NCI-H2196 treated with DMSO at 0.1 percent for 48 hours (cell line): ENCODE measurements around the gene KNOP1.
"Not testable (repeated sequence)": the region's sequence is repeated elsewhere in the genome, so short reads cannot be mapped to it uniquely, and the experiment has no call there.

Experiments used
- DNase-seq: peaks from one replicate; lab custom pipeline; 2025; ENCODE audit not compliant: unreplicated experiment; lab: John Stamatoyannopoulos, UW

KNOP1 gene

GRCh38 chr16:19743816-19744159 lies 25.8 kb upstream of the KNOP1 start:
- DNase-seq = no peak

- DNase-seq = no peak
Observed at GRCh38 chr16:19741354-19741753, 23.3 kb upstream of the KNOP1 start.

GRCh38 chr16:19737306-19738038 lies 19.4 kb upstream of the KNOP1 start:
- DNase-seq = no peak

GRCh38 chr16:19735074-19735867 lies 17.2 kb upstream of the KNOP1 start:
- no peak for DNase-seq

- DNase-seq = no peak
Observed at GRCh38 chr16:19733551-19733950, 15.5 kb upstream of the KNOP1 start.

GRCh38 chr16:19728636-19728965 lies 10.6 kb upstream of the KNOP1 start:
- no peak for DNase-seq

GRCh38 chr16:19722981-19723380 lies 5.0 kb upstream of the KNOP1 start:
- DNase-seq = no peak

GRCh38 chr16:19722269-19722952 lies 4.4 kb upstream of the KNOP1 start:
- no peak for DNase-seq

- no peak for DNase-seq
Observed at GRCh38 chr16:19718624-19718965, 568 bp upstream of the KNOP1 start.

GRCh38 chr16:19717314-19717713 lies 713 bp downstream of the KNOP1 start:
- DNase-seq = no peak

- not testable (repeated sequence) for DNase-seq
Observed at GRCh38 chr16:19716728-19717127, 1.3 kb downstream of the KNOP1 start.

- DNase-seq = no peak
Observed at GRCh38 chr16:19716183-19716582, 1.8 kb downstream of the KNOP1 start.

GRCh38 chr16:19715566-19715965 lies 2.5 kb downstream of the KNOP1 start:
- DNase-seq = no peak

GRCh38 chr16:19713697-19714096 lies 4.3 kb downstream of the KNOP1 start:
- DNase-seq = no peak

- no peak for DNase-seq
Observed at GRCh38 chr16:19712418-19713058, 5.5 kb downstream of the KNOP1 start.

- no peak for DNase-seq
Observed at GRCh38 chr16:19711643-19712042, 6.4 kb downstream of the KNOP1 start.

GRCh38 chr16:19710991-19711545 lies 7.0 kb downstream of the KNOP1 start:
- no peak for DNase-seq

- DNase-seq = no peak
Observed at GRCh38 chr16:19710191-19710908, 7.7 kb downstream of the KNOP1 start.

GRCh38 chr16:19709381-19710136 lies 8.5 kb downstream of the KNOP1 start:
- DNase-seq = no peak
